HUES64 (cell line): ENCODE data around the gene TTK.
A peak's percentile ranks its signal among the peaks of the same experiment; 100 is the strongest.

ENCODE experiments used
- H3K27ac ChIP-seq: 2 replicates; pipeline ENCODE4 v1.7.0; 2013; ENCODE audit warnings: low read depth, low read length, inconsistent platforms
- H3K27me3 ChIP-seq: 2 replicates; pipeline ENCODE4 v1.6.1; 2013; ENCODE audit warnings: mild to moderate bottlenecking, low read length; ENCODE audit not compliant: insufficient read depth
- H3K36me3 ChIP-seq: 2 replicates; pipeline ENCODE4 v1.6.1; 2013; ENCODE audit warnings: mild to moderate bottlenecking, low read length; ENCODE audit not compliant: insufficient read depth
- H3K4me1 ChIP-seq: 2 replicates; pipeline ENCODE4 v1.6.1; 2013; ENCODE audit warnings: mild to moderate bottlenecking, low read length, moderate library complexity; ENCODE audit not compliant: insufficient read depth
- H3K4me3 ChIP-seq: 2 replicates; pipeline ENCODE4 v1.5.1; 2013; ENCODE audit warnings: mild to moderate bottlenecking, low read length, moderate library complexity
- H3K9ac ChIP-seq: 2 replicates; pipeline ENCODE4 v1.6.1; 2013; ENCODE audit warnings: mild to moderate bottlenecking, low read depth, low read length
- H3K9me3 ChIP-seq: 2 replicates; pipeline ENCODE4 v1.6.1; 2013; ENCODE audit warnings: low read depth, low read length; ENCODE audit not compliant: insufficient read depth
- WGBS: fragments of 150-250, 120-280 bp; methylation state at CpG from one replicate; pipeline ENCODE4 v1.1.7; 2013; ENCODE audit warnings: missing lambda C conversion rate; 5-methylcytosine and 5-hydroxymethylcytosine counted together

The TTK gene

GRCh38 chr6:79993911-79994309 lies 10.5 kb upstream of the TTK start:
- peak overlapping the region; percentile 64 for H3K27ac ChIP-seq
- H3K27me3 ChIP-seq: no peaks in the 10 kb centered on the region
- 0 out of 2 replicates have a peak, but pooled peaks cover 4% of the 10 kb centered on the region for H3K9me3 ChIP-seq
- no peak overlapping the region for H3K4me3 ChIP-seq
- no peak overlapping the region for H3K9ac ChIP-seq
- no peaks in the 10 kb centered on the region for H3K36me3 ChIP-seq
- H3K4me1 ChIP-seq: peaks cover 20% of the 10 kb centered on the region

- Histone ChIP-seq H3K27me3 (no peaks in the 10 kb centered on the region), H3K4me3 (no peak overlapping the region), H3K9me3 (0 out of 2 replicates have a peak, but pooled peaks cover 4% of the 10 kb centered on the region), H3K4me1 (peaks cover 14% of the 10 kb centered on the region), H3K9ac (no peak overlapping the region), H3K36me3 (no peaks in the 10 kb centered on the region), H3K27ac (no peak overlapping the region)
- 88% methylated on average over 1 of the region's 1 CpG for WGBS
Measured at GRCh38 chr6:79997728-79998127, 6.7 kb upstream of the TTK start.

GRCh38 chr6:80001337-80001736 lies 3.1 kb upstream of the TTK start:
- no peaks in the 10 kb centered on the region for H3K27me3 ChIP-seq
- 100% methylated on average over 1 of the region's 1 CpG for WGBS
- H3K4me3 ChIP-seq: no peak overlapping the region
- no peak overlapping the region for H3K9ac ChIP-seq
- H3K36me3 ChIP-seq: peaks cover 7% of the 10 kb centered on the region
- 0 out of 2 replicates have a peak, but pooled peaks cover 4% of the 10 kb centered on the region for H3K9me3 ChIP-seq
- peaks cover 4% of the 10 kb centered on the region; the same call in 1 of the 2 replicates for H3K4me1 ChIP-seq
- H3K27ac ChIP-seq: no peak overlapping the region

- Histone ChIP-seq H3K36me3 (peaks cover 31% of the 10 kb centered on the region), H3K27me3 (no peaks in the 10 kb centered on the region), H3K9ac (peak overlapping the region; percentile 95), H3K9me3 (no peaks in the 10 kb centered on the region), H3K4me1 (peaks cover 4% of the 10 kb centered on the region; the same call in 1 of the 2 replicates), H3K4me3 (peak overlapping the region; percentile 86), H3K27ac (peak overlapping the region; percentile 98)
- WGBS: 44% methylated on average over 13 of the region's 13 CpGs
Measured at GRCh38 chr6:80003826-80004172, 650 bp upstream of the TTK start.

- Histone ChIP-seq H3K9me3 (no peaks in the 10 kb centered on the region), H3K4me3 (peak overlapping the region; percentile 86), H3K36me3 (peaks cover 47% of the 10 kb centered on the region), H3K4me1 (peaks cover 4% of the 10 kb centered on the region; the same call in 1 of the 2 replicates), H3K9ac (peak overlapping the region; percentile 95), H3K27ac (0 out of 2 replicates have a peak overlapping the region, but pooled peaks have one; percentile 98), H3K27me3 (no peaks in the 10 kb centered on the region)
- WGBS: 57% methylated on average over 6 of the region's 6 CpGs
Measured at GRCh38 chr6:80005406-80005805, 957 bp downstream of the TTK start.

GRCh38 chr6:80006541-80006940 lies 2.1 kb downstream of the TTK start:
- H3K9ac ChIP-seq: no peak overlapping the region
- H3K4me1 ChIP-seq: peaks cover 4% of the 10 kb centered on the region; the same call in 1 of the 2 replicates
- no peak overlapping the region for H3K27ac ChIP-seq
- H3K9me3 ChIP-seq: no peaks in the 10 kb centered on the region
- H3K4me3 ChIP-seq: no peak overlapping the region
- H3K36me3 ChIP-seq: peaks cover 59% of the 10 kb centered on the region
- no CpG with 5 or more reads among the region's 1 CpG for WGBS
- H3K27me3 ChIP-seq: no peaks in the 10 kb centered on the region

- Histone ChIP-seq H3K9me3 (no peaks in the 10 kb centered on the region), H3K9ac (no peak overlapping the region), H3K4me3 (no peak overlapping the region), H3K36me3 (peaks cover 88% of the 10 kb centered on the region), H3K4me1 (peaks cover 4% of the 10 kb centered on the region; the same call in 1 of the 2 replicates), H3K27me3 (no peaks in the 10 kb centered on the region), H3K27ac (no peak overlapping the region)
- WGBS: no CpG with 5 or more reads among the region's 1 CpG
Measured at GRCh38 chr6:80009531-80009930, 5.1 kb downstream of the TTK start.

- no peak overlapping the region for H3K4me3 ChIP-seq
- no peak overlapping the region for H3K27ac ChIP-seq
- H3K27me3 ChIP-seq: no peaks in the 10 kb centered on the region
- peaks cover 96% of the 10 kb centered on the region for H3K36me3 ChIP-seq
- no peak overlapping the region for H3K9ac ChIP-seq
- H3K4me1 ChIP-seq: peaks cover 4% of the 10 kb centered on the region; the same call in 1 of the 2 replicates
- H3K9me3 ChIP-seq: no peaks in the 10 kb centered on the region
- WGBS: 81% methylated on average over 1 of the region's 2 CpGs
Measured at GRCh38 chr6:80010288-80010687, 5.8 kb downstream of the TTK start.

- peaks cover 96% of the 10 kb centered on the region for H3K36me3 ChIP-seq
Measured at GRCh38 chr6:80015839-80016435, 11.5 kb downstream of the TTK start.

GRCh38 chr6:80020381-80021120 lies 16.1 kb downstream of the TTK start:
- 92% methylated on average over 7 of the region's 7 CpGs for WGBS
- Histone ChIP-seq H3K36me3 (peaks cover 92% of the 10 kb centered on the region), H3K27me3 (no peaks in the 10 kb centered on the region), H3K4me1 (no peaks in the 10 kb centered on the region), H3K9me3 (no peaks in the 10 kb centered on the region), H3K4me3 (no peak overlapping the region), H3K9ac (no peak overlapping the region), H3K27ac (no peak overlapping the region)

More at GRCh38 chr6:80015839-80016435, 11.5 kb downstream of the TTK start:
- Histone ChIP-seq H3K27me3 (no peaks in the 10 kb centered on the region), H3K4me1 (no peaks in the 10 kb centered on the region), H3K27ac (no peak overlapping the region), H3K9me3 (no peaks in the 10 kb centered on the region), H3K9ac (no peak overlapping the region), H3K4me3 (no peak overlapping the region)
- WGBS: 100% methylated on average over 1 of the region's 2 CpGs

GRCh38 chr6:80021131-80021530 lies 16.7 kb downstream of the TTK start:
- Histone ChIP-seq H3K9ac (no peak overlapping the region), H3K4me1 (no peaks in the 10 kb centered on the region), H3K27me3 (no peaks in the 10 kb centered on the region), H3K36me3 (peaks cover 92% of the 10 kb centered on the region), H3K4me3 (no peak overlapping the region), H3K9me3 (no peaks in the 10 kb centered on the region), H3K27ac (no peak overlapping the region)
- 95% methylated on average over 3 of the region's 3 CpGs for WGBS
